ENCODE measurements around the gene NCBP1. TPM values are rescaled to one million over a fixed set of nuclear protein-coding genes. Genes with fewer than 3 reads are reported as not detected.

The NCBP1 gene
- total and polyA plus RNA-seq, 9 of the 15 experiments (the other 6 are each of a cell fraction or from before 2014, with no cell fraction given) = 29.4 to 69.7 (median 57.5) TPM

DNA sequence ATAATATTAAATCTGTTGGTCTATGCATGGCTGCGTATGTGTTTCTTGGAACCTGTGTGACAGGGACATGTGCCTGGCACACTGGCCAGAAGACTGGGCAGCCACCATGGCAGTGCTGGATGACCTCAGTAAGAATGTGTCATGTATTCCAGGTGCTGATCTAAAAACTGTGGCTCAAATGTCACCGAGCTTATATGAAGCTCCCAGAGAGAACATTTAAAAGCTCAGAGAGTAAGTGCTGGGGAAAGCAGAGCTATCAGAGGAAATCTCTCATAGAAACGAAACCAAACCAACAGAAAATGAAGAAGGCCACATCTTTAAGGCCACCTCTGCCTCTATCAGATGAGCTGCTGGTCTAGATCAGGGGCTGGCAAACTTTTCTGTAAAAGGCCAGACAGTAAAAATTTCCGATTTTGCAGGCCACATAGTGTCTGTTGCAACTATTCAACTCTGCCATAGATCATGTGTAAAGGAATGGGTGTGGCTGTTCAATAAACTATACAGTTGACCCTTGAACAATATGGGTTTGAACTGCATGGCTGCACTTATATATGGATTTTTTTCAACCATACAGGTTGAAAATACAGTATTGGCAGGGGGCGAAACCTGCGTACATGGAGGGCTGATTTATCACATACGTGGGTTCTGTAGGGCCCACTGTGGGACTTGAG lies 32.3 kb upstream of the NCBP1 start:
- POLR2A ChIA-PET = interaction anchor here (1.0 to 1.5 kb wide), 3 partner anchors 9 to 138 kb away, joined by 3 to 5 read pairs (median 4); no protein-coding TSS in a partner anchor
- ATAC-seq = no peak
- BruUV-seq (replicated peaks) = no TSS peak

DNA sequence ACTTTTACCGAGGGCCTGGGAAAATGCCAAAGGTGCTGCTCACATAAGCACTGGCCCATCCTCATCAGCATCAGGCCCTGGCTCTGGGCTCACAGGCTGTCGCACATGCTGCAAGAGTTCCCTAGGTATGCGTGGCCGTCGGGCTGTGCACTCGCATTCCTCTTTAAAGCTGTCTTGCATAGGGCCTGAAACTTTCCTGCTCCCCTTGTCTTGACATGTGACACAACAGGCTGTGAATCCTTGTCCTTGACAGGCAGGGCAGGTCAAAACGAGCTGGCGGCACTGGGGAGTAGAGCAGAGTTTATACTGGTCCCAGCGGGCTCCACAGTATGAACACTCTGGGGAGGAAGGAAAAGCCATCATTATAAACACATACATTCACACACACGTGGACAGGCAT lies 31.2 kb upstream of the NCBP1 start:
- peaks cover 81% of the 10 kb centered on the region for H3K36me3 ChIP-seq (ENCODE audit: control insufficient read depth, insufficient read depth, low read length)
- POLR2A ChIA-PET = interaction anchor here (1.5 to 1.9 kb wide), 2 partner anchors 10 to 128 kb away, joined by 4 to 6 read pairs; no protein-coding TSS in a partner anchor

More for the DNA sequence above, 32.3 kb upstream of the NCBP1 start:
- Histone ChIP-seq H3K27ac (ENCODE audit: extremely low read depth, low read depth, low read length) (no peak overlapping the region), H2AFZ (ENCODE audit: low read depth, low read length) (no peak overlapping the region), H3K9ac (ENCODE audit: insufficient read depth in 1 of 2, low read depth in 2 of 2, low read length in 2 of 2) (no peak overlapping the region), H3K4me1 (replicated peaks in 1 of 2; ENCODE audit: control insufficient read depth in 2 of 2, insufficient read depth in 2 of 2, low read length in 2 of 2) (peaks cover 0 to 6% of the 10 kb centered on the region in 2 experiments; a peak in 3 of 5 replicates), H4K20me1 (replicated peaks; ENCODE audit: control insufficient read depth, insufficient read depth, low read length) (no peaks in the 10 kb centered on the region), H3K9me1 (ENCODE audit: control insufficient read depth, insufficient read depth, low read length) (peaks cover 3% of the 10 kb centered on the region), H3K79me2 (ENCODE audit: control insufficient read depth, insufficient read depth, low read length) (no peaks in the 10 kb centered on the region), H3K9me3 (replicated peaks; ENCODE audit: control insufficient read depth, insufficient read depth, low read depth, low read length) (no peaks in the 10 kb centered on the region), H3K27me3 (ENCODE audit: control insufficient read depth in 2 of 2, insufficient read depth in 2 of 2, low read length in 2 of 2) (no peaks in the 10 kb centered on the region), H3K36me3 (ENCODE audit: control insufficient read depth, insufficient read depth, low read length) (peaks cover 81% of the 10 kb centered on the region), H3K4me3 (no peak overlapping the region), H3K4me2 (ENCODE audit: insufficient read depth, low read length) (no peak overlapping the region)
- in situ Hi-C loops (cut with MboI) (loop anchor here (5.0 to 10.0 kb wide), 2 partner anchors 134 to 747 kb away; partner anchors contain the start of gene ZNF782), intact Hi-C loops (cut with micrococcal nuclease) (no loop called here)
- no peak for DNase-seq (ENCODE audit: extremely low read depth in 1 of 4, low spot score in 3 of 4)
- no peak for FAIRE-seq
- TF ChIP-seq, protein P1, sequence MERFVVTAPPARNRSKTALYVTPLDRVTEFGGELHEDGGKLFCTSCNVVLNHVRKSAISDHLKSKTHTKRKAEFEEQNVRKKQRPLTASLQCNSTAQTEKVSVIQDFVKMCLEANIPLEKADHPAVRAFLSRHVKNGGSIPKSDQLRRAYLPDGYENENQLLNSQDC (CRISPR knock-in tag; IDR thresholded peaks at IDR 0.05) = no peak
- 0 out of 2 replicates have a peak, but pooled peaks have one; percentile 13 for TF ChIP-seq POLR2AphosphoS5 (IDR thresholded peaks at IDR 0.05; ENCODE audit: control insufficient read depth, insufficient read depth, low read depth, low read length)
- WGBS (ENCODE audit: insufficient coverage, low coverage, missing lambda C conversion rate) = 82% methylated on average over 7 of the region's 7 CpGs
- CTCF ChIA-PET (ENCODE audit: low intra/inter-chr PET ratio) = no interaction called here

More for the DNA sequence above, 31.2 kb upstream of the NCBP1 start:
- WGBS (ENCODE audit: insufficient coverage, low coverage, missing lambda C conversion rate) = 86% methylated on average over 10 of the region's 10 CpGs
- H4K20me1 ChIP-seq (replicated peaks; ENCODE audit: control insufficient read depth, insufficient read depth, low read length) = no peaks in the 10 kb centered on the region
- H3K27ac ChIP-seq (ENCODE audit: extremely low read depth, low read depth, low read length) = no peak overlapping the region
- H3K27me3 ChIP-seq (ENCODE audit: control insufficient read depth in 2 of 2, insufficient read depth in 2 of 2, low read length in 2 of 2) = no peaks in the 10 kb centered on the region
- BruUV-seq (replicated peaks) = no TSS peak
- CTCF ChIA-PET (ENCODE audit: low intra/inter-chr PET ratio) = no interaction called here
- no peak overlapping the region for H3K9ac ChIP-seq (ENCODE audit: insufficient read depth in 1 of 2, low read depth in 2 of 2, low read length in 2 of 2)
- no peaks in the 10 kb centered on the region for H3K79me2 ChIP-seq (ENCODE audit: control insufficient read depth, insufficient read depth, low read length)
- H3K9me3 ChIP-seq (replicated peaks; ENCODE audit: control insufficient read depth, insufficient read depth, low read depth, low read length) = no peaks in the 10 kb centered on the region
- H2AFZ ChIP-seq (ENCODE audit: low read depth, low read length) = no peak overlapping the region
- no peak for ATAC-seq
- DNase-seq (ENCODE audit: extremely low read depth in 1 of 4, low spot score in 3 of 4) = no peak
- no peak for FAIRE-seq
- no peak for TF ChIP-seq ZNF77 (CRISPR knock-in tag; IDR thresholded peaks at IDR 0.05)
- TF ChIP-seq MTA3 (IDR thresholded peaks at IDR 0.05; ENCODE audit: borderline replicate concordance) = no peak
- no peak for TF ChIP-seq STAT5A (IDR thresholded peaks at IDR 0.05; ENCODE audit: borderline replicate concordance, low read length)
- no peak for TF ChIP-seq COPS2 (conservative IDR thresholded peaks at IDR 0.05)
- peak; percentile 53 for TF ChIP-seq POLR2G (IDR thresholded peaks at IDR 0.05; ENCODE audit: low read depth, low read length)
- no peak for TF ChIP-seq ZNF121 (CRISPR knock-in tag; conservative IDR thresholded peaks at IDR 0.05)
- TF ChIP-seq NFIX (CRISPR knock-in tag; IDR thresholded peaks at IDR 0.05; ENCODE audit: low read depth) = no peak
- H3K4me1 ChIP-seq (replicated peaks in 1 of 2; ENCODE audit: control insufficient read depth in 2 of 2, insufficient read depth in 2 of 2, low read length in 2 of 2) = peaks cover 0 to 6% of the 10 kb centered on the region in 2 experiments; a peak in 3 of 5 replicates
- in situ Hi-C loops (cut with MboI) (loop anchor here (5.0 to 10.0 kb wide), 2 partner anchors 135 to 748 kb away; partner anchors contain the start of gene ZNF782), intact Hi-C loops (cut with micrococcal nuclease) (no loop called here)
- no peak overlapping the region for H3K4me2 ChIP-seq (ENCODE audit: insufficient read depth, low read length)
- H3K9me1 ChIP-seq (ENCODE audit: control insufficient read depth, insufficient read depth, low read length) = peaks cover 3% of the 10 kb centered on the region
- H3K4me3 ChIP-seq = no peak overlapping the region
